ENCODE data around the gene TMEM235.

The TMEM235 gene

DNA sequence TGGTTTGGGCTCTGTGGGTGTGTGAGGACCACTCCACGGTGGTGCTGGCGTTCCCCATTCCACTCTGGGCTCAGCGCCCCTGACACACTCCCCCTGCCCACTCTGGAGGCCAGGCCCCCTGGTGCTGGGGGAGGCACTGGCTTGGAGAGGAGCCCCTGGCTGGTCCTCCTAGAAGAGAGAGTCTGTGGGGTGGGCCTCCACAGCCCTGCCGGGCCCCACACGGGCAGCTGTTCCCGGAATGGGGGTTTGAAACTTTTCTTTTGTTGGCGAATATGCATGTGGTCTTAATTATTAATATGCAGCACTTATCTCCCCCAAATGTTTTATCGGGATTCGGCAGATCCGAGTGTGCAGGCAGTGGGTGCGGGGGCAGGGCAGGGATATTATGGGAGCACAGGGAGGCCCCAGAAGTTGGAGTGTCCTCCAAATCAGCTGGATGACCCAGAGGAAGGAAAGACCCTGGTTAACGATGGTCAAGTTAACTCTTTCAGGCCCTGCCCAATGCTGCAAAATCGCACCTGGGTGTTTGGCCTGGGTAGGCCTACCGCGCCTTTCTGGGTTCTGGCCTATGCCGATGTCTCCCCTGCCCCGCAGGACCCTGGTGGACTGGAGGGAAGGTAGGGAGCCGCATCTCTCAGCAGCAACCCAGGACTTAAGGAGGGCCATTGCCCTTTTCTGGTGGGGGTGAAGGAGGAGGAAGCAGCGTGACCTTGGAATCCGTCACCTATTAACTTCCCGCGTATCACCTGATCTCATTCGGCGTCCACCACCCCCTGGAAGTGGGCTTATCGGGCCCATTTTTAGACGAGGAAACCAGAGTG lies 36.0 kb downstream of the TMEM235 start:
- H3K4me3 ChIP-seq (ENCODE audit: control insufficient read depth, low read depth, low read length), result no peak overlapping the region
- no peak for DNase-seq (ENCODE audit: low read depth)
- TF ChIP-seq, protein P1, sequence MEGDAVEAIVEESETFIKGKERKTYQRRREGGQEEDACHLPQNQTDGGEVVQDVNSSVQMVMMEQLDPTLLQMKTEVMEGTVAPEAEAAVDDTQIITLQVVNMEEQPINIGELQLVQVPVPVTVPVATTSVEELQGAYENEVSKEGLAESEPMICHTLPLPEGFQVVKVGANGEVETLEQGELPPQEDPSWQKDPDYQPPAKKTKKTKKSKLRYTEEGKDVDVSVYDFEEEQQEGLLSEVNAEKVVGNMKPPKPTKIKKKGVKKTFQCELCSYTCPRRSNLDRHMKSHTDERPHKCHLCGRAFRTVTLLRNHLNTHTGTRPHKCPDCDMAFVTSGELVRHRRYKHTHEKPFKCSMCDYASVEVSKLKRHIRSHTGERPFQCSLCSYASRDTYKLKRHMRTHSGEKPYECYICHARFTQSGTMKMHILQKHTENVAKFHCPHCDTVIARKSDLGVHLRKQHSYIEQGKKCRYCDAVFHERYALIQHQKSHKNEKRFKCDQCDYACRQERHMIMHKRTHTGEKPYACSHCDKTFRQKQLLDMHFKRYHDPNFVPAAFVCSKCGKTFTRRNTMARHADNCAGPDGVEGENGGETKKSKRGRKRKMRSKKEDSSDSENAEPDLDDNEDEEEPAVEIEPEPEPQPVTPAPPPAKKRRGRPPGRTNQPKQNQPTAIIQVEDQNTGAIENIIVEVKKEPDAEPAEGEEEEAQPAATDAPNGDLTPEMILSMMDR (conservative IDR thresholded peaks at IDR 0.05; ENCODE audit: control insufficient read depth, insufficient read depth, low read depth, low read length), result no peak

DNA sequence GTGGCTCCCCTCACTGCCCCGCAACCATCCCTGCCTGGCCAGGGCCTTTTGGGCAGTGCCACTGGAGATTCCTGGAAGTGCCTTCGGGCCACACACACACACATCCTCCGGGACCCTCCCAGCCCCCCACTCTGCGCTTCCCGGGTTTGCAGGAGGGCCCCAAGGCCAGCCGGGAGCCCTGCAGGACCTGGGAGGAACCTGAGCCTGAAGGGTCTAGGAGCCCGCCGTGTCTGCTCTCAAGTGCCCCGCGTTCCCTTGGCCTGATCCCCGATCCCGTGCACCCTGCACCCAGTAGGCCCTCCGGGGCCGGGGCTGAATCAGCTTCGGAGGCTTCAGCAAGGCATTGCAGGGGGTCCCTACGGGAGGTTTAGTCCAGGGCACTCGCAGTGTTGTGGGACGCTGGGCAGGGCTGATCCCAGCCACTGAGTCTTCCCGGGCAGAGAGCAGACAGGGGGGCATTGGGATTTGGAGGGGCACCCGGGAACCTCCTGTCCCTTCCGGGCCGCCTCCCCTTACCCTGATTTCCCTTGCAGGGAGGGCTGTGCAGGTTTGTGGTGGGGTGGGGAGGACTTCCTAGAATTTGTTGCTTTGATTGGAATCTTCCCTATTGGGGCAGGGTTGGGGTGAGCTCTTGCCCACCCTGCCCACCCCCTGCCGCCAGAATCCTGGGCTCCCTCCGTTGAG lies 36.9 kb downstream of the TMEM235 start:
- TF ChIP-seq, protein P1 (conservative IDR thresholded peaks at IDR 0.05; ENCODE audit: control insufficient read depth, insufficient read depth, low read depth, low read length), result no peak
- no peak for DNase-seq (ENCODE audit: low read depth)
- H3K4me3 ChIP-seq (ENCODE audit: control insufficient read depth, low read depth, low read length), result no peak overlapping the region

DNA sequence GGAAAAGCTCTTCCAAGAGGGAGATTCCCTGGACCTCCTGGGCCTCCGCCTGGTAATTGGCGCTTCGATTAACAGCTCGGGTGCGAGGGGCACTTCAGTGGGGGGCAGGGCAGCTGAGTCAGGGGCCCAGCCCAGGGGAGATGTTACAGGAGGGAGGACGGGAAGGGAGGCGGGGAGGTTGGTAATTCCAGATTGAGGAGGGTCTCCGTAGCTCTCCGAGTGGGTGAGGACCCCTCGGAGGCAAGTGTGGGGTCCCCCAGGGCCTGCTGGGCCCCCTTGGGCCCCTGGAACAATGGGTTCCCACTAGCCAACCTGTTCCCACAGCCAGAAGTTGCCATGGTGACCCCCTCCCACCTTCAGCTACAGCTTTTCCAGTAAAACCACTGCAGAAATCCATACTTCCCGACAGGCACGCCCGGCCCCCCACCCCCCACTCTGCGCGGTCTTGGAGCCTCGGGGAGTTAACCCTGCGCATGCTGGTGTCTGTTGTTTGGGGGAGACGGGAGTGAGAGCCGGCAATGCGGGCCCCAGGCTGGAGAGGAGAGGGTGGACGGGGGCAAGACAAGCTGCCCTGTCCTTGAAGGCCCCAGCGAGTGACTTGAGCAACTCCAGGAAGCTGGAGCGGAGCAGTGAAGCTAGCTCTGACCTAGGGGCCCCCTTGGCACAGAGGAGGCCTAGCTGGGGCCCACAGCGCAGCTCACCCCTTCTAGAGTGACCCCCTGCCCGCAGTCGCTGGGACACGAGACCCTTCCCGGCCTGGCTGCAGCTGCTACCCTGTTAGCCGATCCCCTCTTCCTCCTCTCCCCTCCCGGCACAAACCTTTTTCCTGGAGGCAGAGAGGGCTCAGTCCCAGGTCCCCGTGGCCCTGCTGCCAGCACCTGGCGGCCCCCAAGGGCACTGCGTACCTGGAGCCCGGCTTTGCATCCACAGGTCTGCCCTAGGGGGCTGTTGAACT lies 37.8 kb downstream of the TMEM235 start:
- DNase-seq (ENCODE audit: low read depth), result no peak
- TF ChIP-seq, protein P1 (conservative IDR thresholded peaks at IDR 0.05; ENCODE audit: control insufficient read depth, insufficient read depth, low read depth, low read length), result no peak
- H3K4me3 ChIP-seq (ENCODE audit: control insufficient read depth, low read depth, low read length), result no peak overlapping the region

DNA sequence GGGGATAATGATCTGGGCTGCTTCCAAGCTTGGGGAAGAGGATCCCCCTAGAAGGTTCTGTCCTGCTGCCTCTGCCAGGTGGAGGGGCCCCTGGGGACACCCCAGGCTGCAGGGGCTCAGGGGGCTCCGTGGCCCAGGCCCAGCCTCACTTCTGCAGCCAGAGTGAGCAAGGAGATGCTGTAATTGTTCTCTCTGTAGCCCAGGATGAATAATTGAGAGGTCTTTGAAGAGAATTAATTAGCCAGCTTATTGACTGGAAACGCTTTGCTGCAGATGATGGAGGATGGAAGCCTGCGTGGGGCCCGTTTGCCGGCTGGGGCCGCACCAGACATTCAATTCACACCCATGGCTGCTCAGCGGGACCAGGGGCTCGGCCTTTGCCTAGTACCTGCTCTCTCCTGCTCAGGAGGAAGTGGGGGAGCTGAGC lies 38.5 kb downstream of the TMEM235 start:
- TF ChIP-seq, protein P1 (conservative IDR thresholded peaks at IDR 0.05; ENCODE audit: control insufficient read depth, insufficient read depth, low read depth, low read length), result no peak
- no peak overlapping the region for H3K4me3 ChIP-seq (ENCODE audit: control insufficient read depth, low read depth, low read length)
- DNase-seq (ENCODE audit: low read depth), result no peak

DNA sequence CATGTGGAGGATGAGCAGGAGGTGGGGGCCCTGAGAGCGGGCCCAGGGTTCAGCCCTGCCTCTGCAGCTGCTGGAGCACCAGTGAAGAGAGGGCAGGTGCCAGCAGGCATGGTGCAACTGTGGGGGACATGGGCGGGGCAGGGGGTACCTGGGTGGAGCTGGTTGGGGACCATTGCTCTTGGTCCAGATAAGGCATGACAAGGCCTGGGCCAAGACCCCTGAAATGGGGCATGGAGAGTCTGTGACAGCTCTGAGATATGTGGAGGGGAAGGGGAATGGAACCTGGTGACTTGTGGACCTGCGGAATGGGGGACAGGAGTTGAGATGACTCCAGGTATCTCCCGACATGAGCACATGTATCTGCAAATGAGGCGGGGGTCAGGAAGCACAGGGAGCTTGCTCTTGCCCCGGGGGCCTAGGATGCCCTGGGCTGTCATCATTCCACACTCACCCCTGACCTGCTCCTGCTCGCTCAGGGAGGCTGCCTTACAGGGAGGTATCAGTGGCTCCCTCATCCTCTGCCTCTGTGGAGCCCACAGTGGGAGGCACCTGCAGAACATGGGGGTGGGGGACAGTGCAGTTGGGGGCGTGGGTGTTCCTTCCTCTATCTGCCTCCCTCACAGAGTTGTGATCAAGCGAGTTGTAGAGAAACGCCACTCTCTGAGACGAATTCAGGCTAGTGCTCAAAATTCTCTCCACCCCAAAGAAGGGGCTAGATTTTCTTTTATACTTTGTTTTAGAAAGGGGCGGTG lies 40.2 kb downstream of the TMEM235 start:
- no peak for DNase-seq (ENCODE audit: low read depth)
- TF ChIP-seq, protein P1 (conservative IDR thresholded peaks at IDR 0.05; ENCODE audit: control insufficient read depth, insufficient read depth, low read depth, low read length), result no peak
- no peak overlapping the region for H3K4me3 ChIP-seq (ENCODE audit: control insufficient read depth, low read depth, low read length)
